Osteocyte (in vitro differentiated cells): ENCODE measurements around the gene EIF2S3. TPM values are rescaled to one million over a fixed set of nuclear protein-coding genes. Genes with fewer than 3 reads are reported as not detected.

Experiments used
- DNase-seq: peaks from one replicate; pipeline ENCODE4 v3.0.0; 2021; ENCODE audit warnings: mixed read lengths; ENCODE audit not compliant: unreplicated experiment; ENCODE audit errors: extremely low spot score
- H3K27ac Mint-ChIP-seq: one replicate; pipeline ENCODE4 v1.8.0; 2021; ENCODE audit warnings: mild to moderate bottlenecking, mixed read lengths; ENCODE audit not compliant: unreplicated experiment
- H3K27me3 Mint-ChIP-seq: one replicate; pipeline ENCODE4 v1.8.0; 2021; ENCODE audit warnings: mixed read lengths; ENCODE audit not compliant: unreplicated experiment
- H3K36me3 Mint-ChIP-seq: one replicate; pipeline ENCODE4 v1.8.0; 2021; ENCODE audit warnings: mixed read lengths; ENCODE audit not compliant: unreplicated experiment
- H3K4me1 Mint-ChIP-seq: one replicate; pipeline ENCODE4 v1.8.0; 2021; ENCODE audit warnings: mixed read lengths; ENCODE audit not compliant: unreplicated experiment
- H3K4me3 Mint-ChIP-seq: one replicate; pipeline ENCODE4 v1.8.0; 2021; ENCODE audit warnings: mild to moderate bottlenecking, moderate library complexity, mixed read lengths; ENCODE audit not compliant: unreplicated experiment
- H3K9me3 Mint-ChIP-seq: one replicate; pipeline ENCODE4 v1.8.0; 2021; ENCODE audit warnings: mixed read lengths; ENCODE audit not compliant: unreplicated experiment
- total RNA-seq: library from RNA; stranded (reverse); gene quantifications from 2 replicates; pipeline ENCODE4 v1.2.1, GENCODE V29; 2021
- TF ChIP-seq, protein P1 (sequence below): fragments of 200-600 bp; sonication (generic); IDR thresholded peaks from 2 replicates; pipeline ENCODE4 v1.5.0; 2021; ENCODE audit warnings: antibody characterized with exemption, mild to moderate bottlenecking, moderate library complexity

The EIF2S3 gene
- total RNA-seq, 1 donor from 2014 or later = 360 TPM

DNA sequence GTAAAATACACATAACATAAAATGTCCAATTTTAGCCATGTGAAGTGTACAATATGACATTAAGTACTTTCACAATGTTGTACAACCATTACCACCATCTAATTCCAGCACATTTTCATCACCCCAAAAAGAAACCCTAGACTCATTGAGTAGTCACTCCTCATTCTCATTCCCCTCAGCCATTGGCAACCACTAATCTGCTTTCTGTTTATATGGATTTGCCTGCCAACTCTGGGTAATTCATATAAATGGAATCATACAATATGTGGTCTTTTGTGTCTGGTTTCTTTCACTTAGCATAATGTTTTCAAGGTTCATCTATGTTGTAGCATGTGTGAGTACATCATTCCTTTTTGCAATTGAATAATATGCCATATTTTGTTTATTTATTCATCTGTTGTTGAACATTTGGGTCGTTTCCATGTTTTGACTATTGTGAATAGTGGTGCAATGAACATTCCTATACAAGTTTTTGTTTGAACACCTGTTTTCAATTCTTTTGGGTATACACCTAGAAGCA, 43.0 kb downstream of the EIF2S3 start:
- Mint-ChIP-seq H3K27me3 (no peaks in the 10 kb centered on the region), H3K36me3 (no peaks in the 10 kb centered on the region), H3K4me3 (no peak overlapping the region), H3K9me3 (no peaks in the 10 kb centered on the region), H3K27ac (no peak overlapping the region), H3K4me1 (peaks cover 14% of the 10 kb centered on the region)
- TF ChIP-seq, protein P1, sequence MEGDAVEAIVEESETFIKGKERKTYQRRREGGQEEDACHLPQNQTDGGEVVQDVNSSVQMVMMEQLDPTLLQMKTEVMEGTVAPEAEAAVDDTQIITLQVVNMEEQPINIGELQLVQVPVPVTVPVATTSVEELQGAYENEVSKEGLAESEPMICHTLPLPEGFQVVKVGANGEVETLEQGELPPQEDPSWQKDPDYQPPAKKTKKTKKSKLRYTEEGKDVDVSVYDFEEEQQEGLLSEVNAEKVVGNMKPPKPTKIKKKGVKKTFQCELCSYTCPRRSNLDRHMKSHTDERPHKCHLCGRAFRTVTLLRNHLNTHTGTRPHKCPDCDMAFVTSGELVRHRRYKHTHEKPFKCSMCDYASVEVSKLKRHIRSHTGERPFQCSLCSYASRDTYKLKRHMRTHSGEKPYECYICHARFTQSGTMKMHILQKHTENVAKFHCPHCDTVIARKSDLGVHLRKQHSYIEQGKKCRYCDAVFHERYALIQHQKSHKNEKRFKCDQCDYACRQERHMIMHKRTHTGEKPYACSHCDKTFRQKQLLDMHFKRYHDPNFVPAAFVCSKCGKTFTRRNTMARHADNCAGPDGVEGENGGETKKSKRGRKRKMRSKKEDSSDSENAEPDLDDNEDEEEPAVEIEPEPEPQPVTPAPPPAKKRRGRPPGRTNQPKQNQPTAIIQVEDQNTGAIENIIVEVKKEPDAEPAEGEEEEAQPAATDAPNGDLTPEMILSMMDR = no peak
- DNase-seq = no peak

DNA sequence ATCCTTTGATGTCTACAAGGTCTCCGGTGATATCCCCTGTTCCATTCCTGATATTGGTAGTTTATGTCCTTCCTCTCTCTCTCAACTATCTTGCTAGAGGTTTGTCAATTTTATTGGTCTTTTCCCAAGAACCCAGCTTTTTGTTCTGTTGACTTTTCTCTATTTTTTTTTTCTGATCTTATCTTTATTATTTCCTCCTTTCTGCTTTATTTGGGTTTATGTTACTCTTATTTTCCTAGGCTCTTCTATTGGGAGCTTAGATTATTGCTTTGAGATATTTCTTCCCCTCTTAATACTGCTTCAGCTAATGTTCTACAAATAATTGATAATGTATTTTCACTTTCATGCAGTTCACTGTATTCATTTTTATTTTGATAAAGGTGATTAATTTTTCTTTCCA, 44.2 kb downstream of the EIF2S3 start:
- TF ChIP-seq, protein P1 = no peak

DNA sequence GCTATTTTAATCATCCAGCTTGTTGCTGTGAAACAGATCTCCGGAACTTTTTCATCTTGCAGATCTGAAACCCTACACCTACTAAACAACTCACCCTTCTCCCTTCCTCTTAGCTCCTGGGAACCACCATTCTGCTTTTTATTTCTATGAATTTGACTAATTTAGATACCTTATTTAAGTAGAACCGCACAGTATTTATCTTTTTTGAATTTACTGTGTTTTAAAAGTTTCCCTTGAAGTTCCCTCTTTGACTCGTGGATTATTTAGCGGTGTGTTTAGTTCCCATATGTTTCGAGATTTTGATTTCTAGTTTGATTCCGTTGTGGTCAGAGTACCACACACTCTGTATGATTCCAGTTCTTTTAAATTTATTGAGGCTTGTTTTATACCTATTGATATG, 44.6 kb downstream of the EIF2S3 start:
- H3K9me3 Mint-ChIP-seq = no peaks in the 10 kb centered on the region
- H3K27me3 Mint-ChIP-seq = no peaks in the 10 kb centered on the region
- no peak overlapping the region for H3K27ac Mint-ChIP-seq
- no peak overlapping the region for H3K4me3 Mint-ChIP-seq
- no peaks in the 10 kb centered on the region for H3K36me3 Mint-ChIP-seq
- TF ChIP-seq, protein P1 = no peak
- peaks cover 15% of the 10 kb centered on the region for H3K4me1 Mint-ChIP-seq
- DNase-seq = no peak

More for the DNA sequence above, 44.2 kb downstream of the EIF2S3 start:
- no peaks in the 10 kb centered on the region for H3K9me3 Mint-ChIP-seq
- H3K4me1 Mint-ChIP-seq = peaks cover 15% of the 10 kb centered on the region
- no peak overlapping the region for H3K4me3 Mint-ChIP-seq
- H3K36me3 Mint-ChIP-seq = no peaks in the 10 kb centered on the region
- H3K27me3 Mint-ChIP-seq = no peaks in the 10 kb centered on the region
- no peak overlapping the region for H3K27ac Mint-ChIP-seq
- no peak for DNase-seq

DNA sequence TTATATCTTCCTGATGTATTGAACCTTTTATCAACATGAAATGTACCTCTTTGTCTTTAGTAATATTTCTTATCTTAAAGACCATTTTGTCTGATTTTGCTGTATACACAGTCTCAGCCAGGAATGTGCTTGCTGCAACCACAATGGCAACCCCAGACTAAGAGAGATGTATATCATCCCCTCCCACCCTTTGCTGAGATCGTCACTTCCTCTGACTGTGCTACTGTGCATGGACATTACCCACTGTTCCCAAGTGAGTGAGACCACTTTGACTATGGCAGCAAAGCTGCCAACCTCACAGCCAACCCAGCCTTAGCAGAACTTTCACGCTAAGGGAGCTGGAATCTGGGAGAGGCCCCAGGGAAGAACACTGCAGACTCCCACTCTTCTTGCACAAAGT, 46.0 kb downstream of the EIF2S3 start:
- no peaks in the 10 kb centered on the region for H3K36me3 Mint-ChIP-seq
- H3K9me3 Mint-ChIP-seq = no peaks in the 10 kb centered on the region
- H3K4me3 Mint-ChIP-seq = no peak overlapping the region
- H3K27ac Mint-ChIP-seq = no peak overlapping the region
- TF ChIP-seq, protein P1 = no peak
- peaks cover 18% of the 10 kb centered on the region for H3K4me1 Mint-ChIP-seq
- no peaks in the 10 kb centered on the region for H3K27me3 Mint-ChIP-seq
- DNase-seq = no peak

DNA sequence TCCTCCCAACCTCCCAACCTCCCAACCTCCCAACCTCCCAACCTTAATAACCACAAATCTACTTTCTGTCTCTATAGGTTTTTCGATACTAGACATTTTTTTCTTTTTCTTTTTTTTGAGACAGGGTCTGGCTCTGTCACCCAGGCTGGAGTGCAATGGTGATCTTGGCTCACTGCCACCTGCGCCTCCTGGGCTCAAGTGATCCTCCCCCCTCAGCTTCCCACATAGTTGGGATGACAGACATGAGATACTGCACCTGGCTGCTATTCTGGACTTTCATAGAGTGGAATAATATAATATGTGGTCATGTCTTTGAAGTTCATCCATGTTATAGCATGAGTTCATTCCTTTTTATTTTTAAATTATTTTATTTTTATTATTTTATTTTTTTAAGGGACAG, 55.3 kb downstream of the EIF2S3 start:
- no peaks in the 10 kb centered on the region for H3K9me3 Mint-ChIP-seq

More for the DNA sequence above, 55.3 kb downstream of the EIF2S3 start:
- Mint-ChIP-seq H3K4me3 (no peak overlapping the region), H3K4me1 (peaks cover 11% of the 10 kb centered on the region), H3K27ac (no peak overlapping the region), H3K36me3 (no peaks in the 10 kb centered on the region), H3K27me3 (no peaks in the 10 kb centered on the region)
- DNase-seq = no peak
- TF ChIP-seq, protein P1 = no peak
